HG03097 (cell line): ENCODE measurements around the gene RPRD1A.
"Not testable (repeated sequence)": the region's sequence is repeated elsewhere in the genome, so short reads cannot be mapped to it uniquely, and the experiment has no call there.

Experiments used
- ATAC-seq: cut with Tn5 transposase; IDR thresholded peaks from one replicate; pipeline ENCODE4 v1.9.1; 2021; ENCODE audit not compliant: unreplicated experiment, low FRiP score

RPRD1A gene

DNA sequence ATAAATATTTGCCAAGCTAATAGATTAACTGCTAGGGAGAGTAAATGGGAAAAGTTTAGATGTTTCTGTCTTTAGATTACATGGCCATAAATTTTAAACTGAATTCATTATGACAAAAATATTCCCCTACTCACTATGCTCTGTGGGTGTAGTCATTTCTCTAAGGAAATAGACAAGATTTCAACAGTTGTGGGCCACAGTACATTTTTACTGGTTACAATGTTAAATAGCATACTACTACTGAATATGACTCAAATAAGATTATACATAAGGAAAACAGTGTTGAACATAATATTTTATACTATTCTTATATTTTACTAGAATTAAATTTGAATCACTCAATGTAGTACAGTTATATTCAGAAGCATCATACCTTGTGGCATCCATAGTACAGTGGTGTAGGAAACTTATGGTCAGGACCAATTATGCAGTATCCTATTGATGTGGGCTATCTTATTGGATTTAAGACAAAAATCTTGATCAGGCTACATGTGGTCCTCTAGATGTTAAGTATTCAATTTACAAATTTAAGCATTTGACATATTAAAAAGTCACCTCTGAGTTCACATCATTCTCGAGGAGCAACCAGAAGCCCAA lies 33.0 kb downstream of the RPRD1A start:
- no peak for ATAC-seq

DNA sequence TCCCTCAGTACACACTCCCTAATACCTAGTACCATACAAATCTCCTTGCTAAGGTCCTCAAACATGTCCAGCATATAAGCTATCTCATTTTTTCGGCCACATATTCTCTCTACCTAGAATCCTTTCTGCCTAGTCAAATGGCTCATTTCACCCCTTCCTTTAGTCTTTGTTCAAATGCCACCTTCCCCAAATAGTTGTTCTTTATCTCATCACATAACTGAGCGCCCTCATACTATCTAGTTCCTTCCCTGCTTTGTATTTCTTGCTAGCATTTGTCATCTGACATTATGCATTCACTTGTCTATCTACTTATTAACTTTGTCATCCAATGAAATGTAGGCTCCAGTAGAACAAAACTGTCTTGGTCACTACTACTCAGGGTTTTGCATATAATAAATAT lies 35.5 kb downstream of the RPRD1A start:
- no peak for ATAC-seq

DNA sequence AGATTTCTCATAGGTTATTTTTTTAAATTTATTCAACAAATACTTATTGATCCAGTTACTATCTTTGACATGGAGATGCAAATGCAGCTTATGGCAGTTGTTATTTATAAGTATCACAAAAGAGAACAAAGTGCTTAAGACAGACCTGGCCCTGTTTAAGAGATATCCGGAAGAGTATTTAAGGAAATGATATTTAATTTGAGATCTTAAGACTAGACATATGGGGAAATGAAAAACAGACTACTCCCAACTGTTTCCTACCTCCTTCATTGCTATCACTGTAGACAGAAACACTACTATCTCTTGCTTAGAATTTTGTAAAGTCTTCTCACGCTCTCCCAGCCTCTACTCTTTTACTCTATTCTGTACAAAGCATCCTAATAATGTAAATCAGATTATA lies 36.0 kb downstream of the RPRD1A start:
- no peak for ATAC-seq

DNA sequence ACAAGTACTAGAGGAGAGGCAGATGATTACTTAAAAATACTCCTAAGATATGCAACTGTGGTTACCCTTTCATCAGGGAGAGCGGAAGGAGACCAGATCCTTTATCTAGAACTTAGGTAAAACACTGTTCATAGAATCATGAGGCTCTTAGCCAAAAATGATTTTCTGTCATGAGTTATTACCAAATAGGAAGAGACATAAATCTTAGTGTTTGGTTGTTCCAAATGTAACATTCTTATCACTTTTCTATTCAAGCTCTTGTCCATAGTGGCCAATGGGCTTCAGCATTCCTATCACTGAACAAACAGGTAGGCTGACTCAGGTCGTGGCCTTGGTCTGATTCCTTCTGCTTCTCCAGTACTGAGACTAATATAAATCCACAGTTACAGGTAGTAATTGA lies 38.5 kb downstream of the RPRD1A start:
- ATAC-seq: no peak

DNA sequence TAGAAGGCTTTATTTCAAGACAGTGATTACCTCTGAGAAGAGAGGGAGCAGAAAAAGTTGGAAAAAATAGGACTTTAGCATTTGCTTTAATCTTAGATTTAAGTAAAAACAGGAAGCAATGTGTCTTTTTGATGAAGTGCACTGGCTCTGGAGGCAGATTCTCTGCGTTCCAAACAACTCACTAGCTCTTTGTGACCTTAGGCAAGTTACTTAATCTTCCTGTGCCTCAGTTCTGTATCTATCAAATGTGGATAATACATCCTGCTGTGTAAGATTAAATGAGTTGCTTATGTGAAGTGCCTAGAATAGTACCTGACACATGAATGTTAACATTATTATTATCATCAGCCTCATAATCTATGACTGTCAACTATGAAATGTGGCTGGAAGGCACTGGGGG lies 42.3 kb downstream of the RPRD1A start:
- no peak for ATAC-seq

DNA sequence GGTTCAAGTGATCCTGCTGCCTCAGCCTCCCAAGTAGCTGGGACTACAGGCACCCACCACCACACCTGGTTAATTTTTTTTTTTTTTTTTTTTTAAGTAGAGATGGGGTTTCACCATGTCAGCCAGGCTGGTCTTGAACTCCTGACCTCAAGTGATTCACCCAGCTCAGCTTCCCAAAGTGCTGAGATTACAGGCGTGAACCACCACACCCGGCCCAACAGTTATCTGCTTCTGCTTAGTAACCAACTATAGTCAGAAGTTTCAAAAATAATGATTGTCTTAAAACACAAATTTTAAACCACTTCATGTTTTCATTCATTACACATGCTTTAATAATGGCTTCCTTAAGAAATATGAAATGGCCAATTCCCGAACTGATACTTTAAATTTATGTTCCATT lies 43.1 kb downstream of the RPRD1A start:
- ATAC-seq: not testable (repeated sequence)

DNA sequence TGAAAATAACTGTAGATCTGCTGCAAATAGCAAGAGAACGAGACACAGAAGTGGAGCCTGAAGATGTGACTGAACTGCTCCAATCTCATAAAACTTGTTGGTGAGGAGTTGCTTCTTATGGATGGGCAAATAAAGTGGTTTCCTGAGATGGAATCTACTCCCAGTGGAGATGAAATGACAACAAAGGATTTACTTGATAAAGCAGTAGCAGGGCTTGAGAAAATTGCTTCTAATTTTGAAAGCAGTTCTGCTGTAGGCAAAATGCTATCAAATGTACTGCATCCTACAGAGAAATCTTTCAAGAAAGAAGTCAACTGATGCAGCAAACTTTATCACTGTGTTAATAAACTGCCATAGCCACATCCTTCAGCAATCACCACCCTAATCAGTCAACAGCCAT lies 44.0 kb downstream of the RPRD1A start:
- no peak for ATAC-seq

DNA sequence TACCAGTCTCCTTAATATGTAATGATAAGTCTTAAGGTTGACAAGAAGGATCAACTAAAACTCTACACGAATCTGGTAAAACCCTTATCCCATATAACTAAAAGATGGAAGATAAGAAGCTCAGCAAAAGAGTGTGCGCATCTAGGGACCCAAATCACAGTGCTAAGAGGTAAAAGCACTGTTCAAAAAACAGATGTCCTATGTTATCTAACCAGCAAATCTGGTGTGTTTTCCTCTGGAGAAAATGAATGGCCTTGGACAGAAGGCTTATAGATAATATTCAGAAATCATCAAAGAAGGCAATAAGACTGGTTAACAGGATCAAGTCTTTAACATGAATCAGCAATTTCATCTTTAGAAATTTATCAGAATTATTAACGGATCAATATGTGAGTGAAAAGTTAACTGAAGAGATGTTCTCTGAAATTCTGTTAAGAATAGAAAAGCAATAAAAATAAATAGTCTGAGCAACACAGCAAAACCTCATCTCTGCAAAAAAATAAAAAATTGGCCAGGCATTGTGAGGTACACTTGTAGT lies 47.1 kb downstream of the RPRD1A start:
- ATAC-seq: no peak

DNA sequence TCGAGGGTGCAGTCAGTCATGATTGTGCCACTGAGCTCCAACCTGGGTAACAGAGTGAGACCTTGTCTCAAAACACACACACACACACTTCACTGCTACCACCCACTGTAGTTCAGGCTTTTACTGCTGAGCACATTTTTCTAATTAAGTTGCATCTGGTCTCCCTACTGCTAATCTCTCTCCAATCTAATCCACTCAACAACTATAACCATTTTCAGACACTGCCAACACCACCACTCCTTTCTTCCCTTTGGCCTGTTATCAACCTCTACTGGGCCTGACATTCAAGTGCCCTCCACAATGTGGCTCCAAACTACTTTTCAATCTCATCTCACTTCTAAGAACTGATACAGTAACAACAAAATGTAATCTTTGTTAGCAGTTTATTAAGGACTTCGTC lies 50.1 kb downstream of the RPRD1A start:
- no peak for ATAC-seq

DNA sequence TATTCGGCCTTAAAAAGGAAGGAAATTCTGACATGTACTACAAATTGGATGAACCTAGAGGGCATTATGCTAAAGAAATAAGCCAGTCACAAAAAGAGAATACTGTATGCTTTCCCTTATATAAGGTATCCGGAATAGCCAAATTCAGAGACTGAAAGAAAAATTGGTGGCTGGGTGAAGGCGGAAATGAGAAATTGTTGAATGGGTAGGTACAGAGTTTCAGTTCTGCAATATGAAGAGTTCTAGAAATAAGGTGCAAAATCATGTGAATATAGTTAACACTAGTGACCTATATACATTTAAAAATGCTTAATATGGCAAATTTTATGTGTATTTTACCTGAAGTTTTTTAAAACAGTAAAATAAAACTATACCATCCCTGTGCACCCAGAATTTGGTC lies 51.7 kb downstream of the RPRD1A start:
- peak; percentile 79 for ATAC-seq

DNA sequence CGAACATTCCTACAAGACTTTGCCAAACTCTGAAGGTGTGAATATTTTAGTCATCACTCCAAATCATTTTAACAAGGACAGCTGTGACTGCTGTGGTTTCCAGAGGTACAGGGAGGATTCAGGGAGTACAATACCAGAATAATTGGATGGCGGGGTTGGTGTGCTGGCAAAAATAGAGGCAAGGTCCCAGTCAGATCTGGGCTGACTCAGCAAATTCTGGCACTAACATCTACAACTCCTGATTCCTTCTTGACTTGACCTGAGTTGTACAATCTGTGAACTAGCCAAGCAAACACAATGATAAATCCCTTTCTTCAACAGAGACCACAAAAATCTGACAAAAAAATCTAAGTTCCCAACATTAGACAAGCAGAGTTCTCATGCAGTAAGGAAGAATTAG lies 54.5 kb downstream of the RPRD1A start:
- ATAC-seq: no peak

DNA sequence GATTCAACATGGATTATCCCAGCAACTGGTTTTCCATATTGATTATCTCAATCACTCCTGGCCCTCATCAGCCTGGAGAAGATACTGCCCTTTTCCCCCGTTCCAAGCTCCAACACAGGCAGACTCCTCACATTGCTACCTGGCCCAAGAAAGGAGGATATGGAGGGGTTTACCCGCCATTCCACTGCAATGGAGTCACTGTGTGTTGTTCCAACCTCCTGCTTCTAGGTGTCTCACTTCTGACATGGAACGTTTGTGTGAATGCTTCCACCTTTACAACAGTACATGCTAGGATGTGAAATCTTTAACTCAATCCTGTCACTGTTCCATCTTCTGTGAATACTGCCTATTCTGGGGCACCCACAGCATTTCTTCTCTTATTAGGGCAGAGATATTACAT lies 58.1 kb downstream of the RPRD1A start:
- ATAC-seq: no peak

DNA sequence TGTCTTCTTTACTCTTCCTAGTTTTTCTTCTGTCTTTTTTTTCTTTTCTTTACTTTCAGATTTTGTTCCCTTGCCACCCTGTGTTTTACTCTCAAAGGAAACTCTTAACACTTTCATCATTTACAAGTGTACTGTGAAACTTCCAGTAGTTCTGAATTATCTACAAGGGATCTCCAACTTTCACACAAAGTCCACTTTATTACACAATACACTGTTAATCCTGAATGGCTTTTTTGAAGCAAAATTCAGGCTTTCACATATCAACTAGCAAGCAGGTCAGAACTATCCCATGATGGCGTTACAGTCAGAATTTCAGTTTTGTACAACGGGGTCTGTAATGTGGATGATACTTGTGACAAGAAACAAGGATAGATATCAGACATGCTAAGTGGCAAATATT lies 60.4 kb downstream of the RPRD1A start:
- no peak for ATAC-seq

DNA sequence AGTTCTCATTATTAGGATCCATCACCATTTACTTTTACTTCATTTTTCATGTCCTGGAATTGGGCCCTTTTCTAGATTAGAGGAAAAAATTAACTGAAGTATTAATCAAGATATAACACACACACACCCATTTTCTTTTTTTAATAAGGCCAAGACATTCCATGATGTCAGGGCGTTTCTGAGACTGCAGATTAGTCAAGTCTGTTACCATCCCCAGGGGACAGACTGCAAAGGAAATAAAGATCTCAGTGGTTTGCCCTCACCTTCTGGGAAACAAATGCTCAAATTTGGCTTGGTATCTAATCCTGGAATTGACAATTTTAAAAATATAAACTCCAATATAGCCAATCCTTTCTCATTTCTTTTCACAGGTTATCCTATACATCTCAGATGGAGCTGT lies 67.4 kb downstream of the RPRD1A start:
- ATAC-seq: no peak

DNA sequence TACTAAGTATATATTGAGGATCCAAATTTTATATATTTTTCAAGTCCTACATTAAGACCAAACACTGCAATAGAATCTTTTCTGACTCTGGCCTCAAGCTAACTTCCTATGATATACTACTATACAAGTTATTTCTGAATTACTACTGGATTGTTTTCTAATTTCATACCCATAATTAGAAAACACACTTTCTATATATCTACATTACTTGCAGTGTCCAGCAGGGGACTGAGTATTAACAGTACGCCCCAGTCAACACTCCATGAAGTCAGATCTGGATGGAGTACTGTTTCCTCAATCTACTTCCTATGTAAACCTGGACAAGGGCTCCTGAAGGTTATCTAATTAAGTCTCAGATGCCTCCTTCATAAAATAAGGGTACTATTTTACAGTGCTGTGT lies 68.4 kb downstream of the RPRD1A start:
- no peak for ATAC-seq

DNA sequence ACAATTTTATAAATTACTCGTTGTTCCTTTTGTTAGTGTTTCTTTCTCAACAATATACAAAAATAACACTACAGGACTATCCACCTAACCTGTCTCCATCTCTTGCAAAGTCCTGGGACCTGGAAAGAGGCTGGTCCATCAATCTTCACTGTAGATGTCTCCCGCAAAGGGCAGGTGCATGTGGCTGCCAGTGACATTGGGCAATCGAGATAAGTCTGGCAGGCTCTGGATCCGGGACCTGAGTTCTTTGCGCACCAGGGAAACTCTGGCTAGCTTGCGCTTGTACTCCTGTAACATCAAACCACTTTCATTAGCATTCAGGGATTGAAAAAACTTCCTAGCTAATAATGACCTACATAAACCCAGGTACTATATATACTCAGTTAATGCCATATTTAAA lies 74.3 kb downstream of the RPRD1A start:
- no peak for ATAC-seq

DNA sequence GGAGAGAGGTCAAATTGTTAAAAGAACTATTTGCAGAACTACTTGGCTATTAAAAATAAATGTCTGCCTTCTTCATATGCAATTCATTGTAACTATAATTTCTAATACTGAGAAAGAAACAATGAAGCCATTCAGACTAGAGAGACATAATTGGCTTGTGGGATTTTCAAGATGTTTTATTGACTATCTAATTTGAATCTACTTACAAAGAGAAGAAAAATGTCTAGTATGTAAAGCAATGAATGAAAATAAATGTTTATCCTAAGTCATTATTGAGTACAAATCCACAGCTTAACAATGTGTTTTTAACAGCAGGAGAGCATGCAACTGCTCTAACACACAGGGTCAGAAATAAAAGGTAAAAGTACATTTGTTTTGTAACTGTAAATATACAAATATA lies 75.7 kb downstream of the RPRD1A start:
- ATAC-seq: no peak

DNA sequence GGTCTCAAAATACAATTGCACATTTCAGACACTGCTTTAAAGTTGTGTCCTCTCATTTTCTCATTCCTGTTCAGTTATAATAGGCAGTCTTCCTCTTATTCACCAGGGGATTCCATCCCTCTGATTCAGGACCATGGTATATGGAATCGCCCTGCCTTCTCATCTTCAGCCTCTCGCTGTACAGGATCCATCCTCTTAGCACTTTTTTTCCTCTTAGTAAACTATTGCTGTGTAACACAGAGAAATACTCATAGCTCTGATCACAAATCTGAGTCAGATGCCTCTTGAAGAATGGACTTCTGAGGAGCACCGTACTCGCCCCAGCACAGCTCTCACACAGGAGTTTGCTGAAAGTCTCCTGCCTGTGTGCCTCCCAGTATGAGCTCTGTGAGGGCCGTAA lies 83.5 kb downstream of the RPRD1A start:
- no peak for ATAC-seq

DNA sequence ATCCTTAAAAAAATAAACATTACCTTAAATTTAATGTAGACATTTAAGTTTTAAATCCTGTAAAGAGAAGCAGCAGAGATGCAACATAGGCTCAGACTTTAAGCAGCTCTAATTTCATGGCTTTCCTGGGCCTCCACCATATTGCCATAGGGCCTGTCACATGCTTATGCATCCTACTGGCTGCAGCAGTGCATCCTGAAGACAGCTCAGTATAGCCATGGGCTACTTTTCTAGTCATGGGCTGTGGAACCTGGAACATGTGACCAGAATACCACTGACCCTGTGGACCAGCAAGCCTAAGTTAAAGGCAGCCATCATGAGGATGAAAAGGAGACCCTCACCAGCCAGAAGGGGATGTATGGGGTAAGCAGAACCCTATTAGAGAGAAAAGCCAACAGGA lies 84.2 kb downstream of the RPRD1A start:
- ATAC-seq: no peak

DNA sequence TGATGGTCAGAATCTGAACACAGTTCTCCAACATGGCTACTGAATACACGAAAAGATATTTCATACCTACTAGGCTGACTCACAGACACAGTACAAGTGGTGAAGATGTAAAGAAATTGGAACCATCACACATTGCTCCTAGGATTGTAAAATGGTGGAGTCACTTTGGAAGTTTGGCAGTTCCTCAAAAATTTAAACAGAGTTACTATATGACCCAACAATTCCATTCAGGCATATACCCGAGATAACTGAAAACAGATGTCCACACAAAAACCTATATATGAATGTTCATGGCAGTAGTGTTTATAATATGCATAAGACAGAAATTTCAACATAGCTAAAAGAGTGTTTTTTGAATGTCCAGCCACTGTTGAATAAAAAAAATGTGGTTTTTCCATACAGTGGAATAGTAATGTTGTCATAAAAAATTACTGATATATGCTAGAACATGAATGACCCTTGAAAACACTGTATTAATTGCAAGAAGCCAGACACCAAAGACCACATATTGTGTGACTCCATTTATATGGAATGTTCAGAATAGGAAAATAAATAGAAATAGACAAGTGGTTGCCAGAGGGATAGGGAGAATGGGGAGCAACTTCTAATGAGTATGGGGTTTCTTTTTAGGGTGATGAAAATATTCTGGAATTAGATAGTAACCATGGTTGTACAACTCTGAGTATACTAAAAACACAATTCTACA lies 84.8 kb downstream of the RPRD1A start:
- no peak for ATAC-seq

DNA sequence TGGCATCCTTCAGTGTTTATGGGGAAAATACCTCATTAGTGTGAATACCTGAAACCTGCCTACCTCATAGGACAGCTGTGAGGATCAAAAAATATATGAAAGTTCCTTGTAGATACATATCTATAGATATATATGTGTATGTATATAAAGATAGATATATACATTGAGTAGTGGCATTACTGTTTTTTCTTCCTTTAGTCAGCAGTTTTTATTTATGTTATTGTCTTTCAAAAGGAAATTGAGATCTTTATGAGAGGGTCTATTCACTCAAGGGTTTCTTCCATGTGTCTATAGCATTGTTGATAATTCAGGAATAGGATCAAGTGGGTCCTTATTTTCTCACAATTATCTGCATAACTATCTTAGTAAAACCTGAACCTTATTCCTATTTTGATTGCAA lies 88.2 kb downstream of the RPRD1A start:
- ATAC-seq: no peak

DNA sequence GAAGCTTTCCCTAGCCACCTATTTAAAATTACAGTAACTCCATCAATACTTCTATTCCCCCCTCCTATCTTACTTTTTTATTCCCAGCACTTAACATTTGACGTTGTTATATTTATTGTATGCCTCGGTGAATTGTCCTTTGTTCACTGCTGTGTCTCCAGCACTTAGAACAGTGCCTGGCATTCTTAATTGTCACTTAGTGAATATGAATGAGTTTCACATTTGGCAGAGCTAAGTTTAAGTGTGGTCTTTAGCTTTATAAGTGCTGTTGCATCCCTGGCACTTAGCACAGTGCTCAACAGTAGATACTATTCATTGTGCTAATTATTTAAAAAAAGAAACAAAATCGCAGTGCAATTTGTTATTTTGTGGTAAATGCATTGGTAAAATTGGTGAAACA lies 93.2 kb downstream of the RPRD1A start:
- no peak for ATAC-seq

DNA sequence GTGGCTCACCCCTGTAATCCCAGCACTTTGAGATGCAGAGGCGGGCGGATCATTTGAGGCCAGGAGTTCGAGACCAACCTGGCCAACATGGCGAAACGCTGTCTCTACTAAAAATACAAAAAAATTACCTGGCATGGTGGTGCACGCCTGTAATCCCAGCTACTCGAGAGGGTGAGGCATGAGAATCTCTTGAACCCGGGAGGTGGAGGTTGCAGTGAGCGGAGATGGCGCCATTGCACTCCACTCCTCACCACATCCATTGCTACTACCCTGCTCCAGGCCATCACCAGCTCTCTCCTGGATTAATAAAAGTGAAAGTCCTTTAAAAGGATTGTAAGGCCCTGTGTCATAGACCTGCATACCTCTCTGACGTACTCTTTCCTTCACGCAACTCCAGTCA lies 93.7 kb downstream of the RPRD1A start:
- ATAC-seq: no peak
